ENCODE data around the gene GPER1.

DNA sequence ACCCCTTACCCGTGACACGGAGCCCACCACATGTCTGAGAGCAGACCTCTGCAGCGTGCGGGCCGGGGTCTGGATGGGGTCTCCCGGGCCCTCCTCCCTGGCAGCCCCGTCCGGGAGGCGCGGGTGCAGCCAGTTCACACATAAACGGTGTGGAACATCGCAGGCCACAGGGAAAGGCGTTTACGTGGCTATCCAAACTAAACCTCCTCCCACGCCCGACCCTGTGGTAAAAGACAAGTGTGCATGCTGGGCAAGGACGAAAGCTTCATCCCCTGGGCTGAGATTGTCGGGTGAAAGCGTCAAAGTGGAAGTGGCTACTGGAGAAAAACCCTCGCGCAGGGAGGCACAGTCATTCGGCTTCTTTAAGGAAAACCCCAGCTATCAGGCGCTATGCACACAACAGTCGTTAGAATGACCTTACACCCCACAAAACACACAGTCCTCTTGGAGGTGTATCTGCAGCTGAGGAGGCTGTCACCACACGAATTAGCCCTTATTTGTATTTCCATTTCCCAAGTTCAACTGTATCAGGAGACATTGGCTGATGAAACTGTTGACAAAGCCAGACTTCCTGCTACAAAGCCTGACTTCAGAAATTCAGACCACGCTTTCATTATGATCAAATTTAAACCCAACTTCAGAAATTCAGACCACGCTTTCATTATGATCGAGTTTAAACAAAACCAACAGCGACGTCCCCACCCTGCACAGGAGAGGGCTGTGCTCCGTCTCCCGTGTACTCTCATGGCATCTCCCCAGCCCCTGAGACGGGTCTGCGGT is 15.3 kb downstream of the GPER1 start:
- TF ChIP-seq, protein P1, sequence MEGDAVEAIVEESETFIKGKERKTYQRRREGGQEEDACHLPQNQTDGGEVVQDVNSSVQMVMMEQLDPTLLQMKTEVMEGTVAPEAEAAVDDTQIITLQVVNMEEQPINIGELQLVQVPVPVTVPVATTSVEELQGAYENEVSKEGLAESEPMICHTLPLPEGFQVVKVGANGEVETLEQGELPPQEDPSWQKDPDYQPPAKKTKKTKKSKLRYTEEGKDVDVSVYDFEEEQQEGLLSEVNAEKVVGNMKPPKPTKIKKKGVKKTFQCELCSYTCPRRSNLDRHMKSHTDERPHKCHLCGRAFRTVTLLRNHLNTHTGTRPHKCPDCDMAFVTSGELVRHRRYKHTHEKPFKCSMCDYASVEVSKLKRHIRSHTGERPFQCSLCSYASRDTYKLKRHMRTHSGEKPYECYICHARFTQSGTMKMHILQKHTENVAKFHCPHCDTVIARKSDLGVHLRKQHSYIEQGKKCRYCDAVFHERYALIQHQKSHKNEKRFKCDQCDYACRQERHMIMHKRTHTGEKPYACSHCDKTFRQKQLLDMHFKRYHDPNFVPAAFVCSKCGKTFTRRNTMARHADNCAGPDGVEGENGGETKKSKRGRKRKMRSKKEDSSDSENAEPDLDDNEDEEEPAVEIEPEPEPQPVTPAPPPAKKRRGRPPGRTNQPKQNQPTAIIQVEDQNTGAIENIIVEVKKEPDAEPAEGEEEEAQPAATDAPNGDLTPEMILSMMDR (IDR thresholded peaks at IDR 0.05) = no peak
- no peak for TF ChIP-seq EP300 (IDR thresholded peaks at IDR 0.05)
- TF ChIP-seq RNF2 (IDR thresholded peaks at IDR 0.05; ENCODE audit: borderline replicate concordance, low read depth) = no peak
- no peak for TF ChIP-seq KDM5A (IDR thresholded peaks at IDR 0.05)
- TF ChIP-seq, protein P2, sequence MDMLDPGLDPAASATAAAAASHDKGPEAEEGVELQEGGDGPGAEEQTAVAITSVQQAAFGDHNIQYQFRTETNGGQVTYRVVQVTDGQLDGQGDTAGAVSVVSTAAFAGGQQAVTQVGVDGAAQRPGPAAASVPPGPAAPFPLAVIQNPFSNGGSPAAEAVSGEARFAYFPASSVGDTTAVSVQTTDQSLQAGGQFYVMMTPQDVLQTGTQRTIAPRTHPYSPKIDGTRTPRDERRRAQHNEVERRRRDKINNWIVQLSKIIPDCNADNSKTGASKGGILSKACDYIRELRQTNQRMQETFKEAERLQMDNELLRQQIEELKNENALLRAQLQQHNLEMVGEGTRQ (IDR thresholded peaks at IDR 0.05) = no peak
- no peak for TF ChIP-seq SMC3 (IDR thresholded peaks at IDR 0.05)
- TF ChIP-seq POLR2A (IDR thresholded peaks at IDR 0.05; ENCODE audit: low read length) = no peak
- TF ChIP-seq HOXB5 (CRISPR knock-in tag; IDR thresholded peaks at IDR 0.05) = no peak
- no peak for TF ChIP-seq NR3C1 (IDR thresholded peaks at IDR 0.05)
- TF ChIP-seq FOSL2 (IDR thresholded peaks at IDR 0.05) = no peak
- no peak for TF ChIP-seq FOSL2 (CRISPR knock-in tag; IDR thresholded peaks at IDR 0.05)
- no peak for TF ChIP-seq CEBPB (IDR thresholded peaks at IDR 0.05)
- no peak for TF ChIP-seq CHD2 (IDR thresholded peaks at IDR 0.05; ENCODE audit: low read length, partially characterized antibody)
- TF ChIP-seq, protein P3, sequence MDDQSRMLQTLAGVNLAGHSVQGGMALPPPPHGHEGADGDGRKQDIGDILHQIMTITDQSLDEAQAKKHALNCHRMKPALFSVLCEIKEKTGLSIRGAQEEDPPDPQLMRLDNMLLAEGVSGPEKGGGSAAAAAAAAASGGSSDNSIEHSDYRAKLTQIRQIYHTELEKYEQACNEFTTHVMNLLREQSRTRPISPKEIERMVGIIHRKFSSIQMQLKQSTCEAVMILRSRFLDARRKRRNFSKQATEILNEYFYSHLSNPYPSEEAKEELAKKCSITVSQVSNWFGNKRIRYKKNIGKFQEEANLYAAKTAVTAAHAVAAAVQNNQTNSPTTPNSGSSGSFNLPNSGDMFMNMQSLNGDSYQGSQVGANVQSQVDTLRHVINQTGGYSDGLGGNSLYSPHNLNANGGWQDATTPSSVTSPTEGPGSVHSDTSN (IDR thresholded peaks at IDR 0.05) = no peak

Data from A549 (cell line).